HG02763 (cell line): ENCODE results near the gene ZNF512.
A peak's percentile ranks its signal among the peaks of the same experiment; 100 is the strongest.
"Not testable (repeated sequence)": the region's sequence is repeated elsewhere in the genome, so short reads cannot be mapped to it uniquely, and the experiment has no call there.

Experiments
- ATAC-seq: cut with Tn5 transposase; IDR thresholded peaks from one replicate; pipeline ENCODE4 v1.9.1; 2021; ENCODE audit warnings: mild to moderate bottlenecking, moderate library complexity; ENCODE audit not compliant: unreplicated experiment

ZNF512 gene

GRCh38 chr2:27630257-27630656 lies 47.4 kb downstream of the ZNF512 start:
- ATAC-seq: not testable (repeated sequence)

- no peak for ATAC-seq
Observed at GRCh38 chr2:27634291-27634690, 51.4 kb downstream of the ZNF512 start.

GRCh38 chr2:27636766-27637165 lies 53.9 kb downstream of the ZNF512 start:
- no peak for ATAC-seq

- ATAC-seq: no peak
Observed at GRCh38 chr2:27638037-27638637, 55.3 kb downstream of the ZNF512 start.

GRCh38 chr2:27638709-27639108 lies 55.9 kb downstream of the ZNF512 start:
- ATAC-seq: no peak

- no peak for ATAC-seq
Observed at GRCh38 chr2:27640722-27641245, 57.9 kb downstream of the ZNF512 start.

GRCh38 chr2:27645197-27645596 lies 62.4 kb downstream of the ZNF512 start:
- ATAC-seq: no peak

GRCh38 chr2:27647289-27647688 lies 64.4 kb downstream of the ZNF512 start:
- no peak for ATAC-seq

GRCh38 chr2:27647737-27648136 lies 64.9 kb downstream of the ZNF512 start:
- no peak for ATAC-seq

- no peak for ATAC-seq
Observed at GRCh38 chr2:27651056-27651455, 68.2 kb downstream of the ZNF512 start.

GRCh38 chr2:27652341-27652740 lies 69.5 kb downstream of the ZNF512 start:
- no peak for ATAC-seq

- ATAC-seq: no peak
Observed at GRCh38 chr2:27652790-27653189, 69.9 kb downstream of the ZNF512 start.

- no peak for ATAC-seq
Observed at GRCh38 chr2:27653397-27653796, 70.6 kb downstream of the ZNF512 start.

- ATAC-seq: no peak
Observed at GRCh38 chr2:27655155-27655951, 72.5 kb downstream of the ZNF512 start.

GRCh38 chr2:27661371-27661770 lies 78.5 kb downstream of the ZNF512 start:
- no peak for ATAC-seq

- peak; percentile 74 for ATAC-seq
Observed at GRCh38 chr2:27663285-27664153, 80.7 kb downstream of the ZNF512 start, which contains the start of the genes SLC4A1AP and SUPT7L. TSS of gene SLC4A1AP (plus strand) at chr2:27663889. CDS start at chr2:27663915, 26 bp downstream. TSS of gene SUPT7L (minus strand) at chr2:27663614. CDS start at chr2:27662192, 1,422 bp downstream.

GRCh38 chr2:27664154-27664574 lies 81.3 kb downstream of the ZNF512 start:
- ATAC-seq: no peak

- no peak for ATAC-seq
Observed at GRCh38 chr2:27664622-27665363, 82.0 kb downstream of the ZNF512 start.

- no peak for ATAC-seq
Observed at GRCh38 chr2:27667446-27667845, 84.6 kb downstream of the ZNF512 start.

GRCh38 chr2:27671235-27671634 lies 88.4 kb downstream of the ZNF512 start:
- ATAC-seq: no peak
